ENCODE results near the gene SLC5A8. TPM values are rescaled to one million over a fixed set of nuclear protein-coding genes. Genes with fewer than 3 reads are reported as not detected.

SLC5A8 gene
- total and polyA plus RNA-seq, 4 donors, result not detected

DNA sequence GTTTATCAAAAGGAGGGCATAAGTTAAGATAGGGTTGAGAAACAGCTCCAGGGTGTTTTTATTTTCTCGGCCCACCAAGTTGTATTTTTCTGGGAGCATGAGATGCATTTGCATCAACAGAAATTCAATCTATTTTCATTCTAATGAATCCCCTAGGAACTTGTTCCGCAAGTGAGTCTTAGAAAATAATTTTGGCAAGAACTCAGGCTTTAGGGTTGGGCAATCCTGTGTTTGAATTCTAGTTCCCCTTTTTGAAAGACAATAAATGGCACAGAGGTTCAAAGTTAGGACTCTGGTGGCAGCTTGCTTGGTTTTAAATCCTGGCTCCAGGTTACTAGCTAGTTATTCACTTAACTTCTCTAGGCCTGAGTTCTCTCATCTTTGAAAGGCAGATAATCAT is 23.7 kb downstream of the SLC5A8 start (continued):
- no peak for TF ChIP-seq GABPA (IDR thresholded peaks at IDR 0.05 in 1 of 2, conservative IDR thresholded peaks at IDR 0.05 in 1 of 2)
- no peak for TF ChIP-seq TAF1 (conservative IDR thresholded peaks at IDR 0.05)

DNA sequence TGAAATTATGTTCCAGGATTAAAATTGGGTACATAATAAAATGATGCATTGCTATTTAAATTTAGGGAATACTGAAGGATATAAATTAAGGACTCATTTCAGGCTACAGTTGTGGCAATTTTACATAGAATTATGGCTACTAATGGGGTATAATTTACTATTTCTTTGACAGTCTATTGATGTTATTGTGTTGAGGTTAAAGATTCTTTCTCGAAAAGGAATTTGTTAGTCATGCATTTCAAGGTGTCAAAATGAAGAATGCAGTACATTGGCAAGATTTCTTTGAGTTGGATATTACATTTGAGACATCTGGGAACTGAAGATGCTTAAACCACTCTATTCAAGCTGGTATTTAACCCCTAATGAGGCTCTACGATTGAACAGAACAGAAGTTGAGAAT is 28.3 kb downstream of the SLC5A8 start:
- H3K9me3 ChIP-seq (ENCODE audit: control insufficient read depth in 4 of 4, low read length in 3 of 4), result no peaks in the 10 kb centered on the region
- no peaks in the 10 kb centered on the region for H3K4me1 ChIP-seq (ENCODE audit: control insufficient read depth in 4 of 4, insufficient read depth in 4 of 4, low read length in 3 of 4)
- H3K36me3 ChIP-seq (ENCODE audit: control insufficient read depth in 4 of 4, insufficient read depth in 3 of 4, low read depth in 1 of 4, low read length in 3 of 4), result no peaks in the 10 kb centered on the region
- no peak for DNase-seq (ENCODE audit: low spot score)
- H3K4me3 ChIP-seq (ENCODE audit: low read depth in 1 of 3, low read length in 3 of 3), result no peak overlapping the region
- no peak overlapping the region for H3K27ac ChIP-seq (ENCODE audit: low read depth in 1 of 2, low read length in 2 of 2)
- H3K9ac ChIP-seq (ENCODE audit: low read depth in 1 of 2, low read length in 2 of 2), result no peak overlapping the region
- H3K27me3 ChIP-seq (ENCODE audit: control insufficient read depth in 4 of 4, insufficient read depth in 4 of 4, low read length in 3 of 4), result no peaks in the 10 kb centered on the region
- WGBS, result 66% methylated on average over 2 of the region's 2 CpGs
- no peak for TF ChIP-seq SP1 (IDR thresholded peaks at IDR 0.05)
- no peak for TF ChIP-seq RXRA (IDR thresholded peaks at IDR 0.05)
- no peak for TF ChIP-seq RAD21 (IDR thresholded peaks at IDR 0.05)
- TF ChIP-seq JUND (IDR thresholded peaks at IDR 0.05), result no peak
- TF ChIP-seq, protein P1, sequence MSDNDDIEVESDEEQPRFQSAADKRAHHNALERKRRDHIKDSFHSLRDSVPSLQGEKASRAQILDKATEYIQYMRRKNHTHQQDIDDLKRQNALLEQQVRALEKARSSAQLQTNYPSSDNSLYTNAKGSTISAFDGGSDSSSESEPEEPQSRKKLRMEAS (IDR thresholded peaks at IDR 0.05), result no peak
- TF ChIP-seq HNF4G (IDR thresholded peaks at IDR 0.05), result no peak
- TF ChIP-seq, protein P2, sequence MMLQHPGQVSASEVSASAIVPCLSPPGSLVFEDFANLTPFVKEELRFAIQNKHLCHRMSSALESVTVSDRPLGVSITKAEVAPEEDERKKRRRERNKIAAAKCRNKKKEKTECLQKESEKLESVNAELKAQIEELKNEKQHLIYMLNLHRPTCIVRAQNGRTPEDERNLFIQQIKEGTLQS (IDR thresholded peaks at IDR 0.05), result no peak
- TF ChIP-seq FOXA1 (IDR thresholded peaks at IDR 0.05), result no peak
- TF ChIP-seq, protein P3, sequence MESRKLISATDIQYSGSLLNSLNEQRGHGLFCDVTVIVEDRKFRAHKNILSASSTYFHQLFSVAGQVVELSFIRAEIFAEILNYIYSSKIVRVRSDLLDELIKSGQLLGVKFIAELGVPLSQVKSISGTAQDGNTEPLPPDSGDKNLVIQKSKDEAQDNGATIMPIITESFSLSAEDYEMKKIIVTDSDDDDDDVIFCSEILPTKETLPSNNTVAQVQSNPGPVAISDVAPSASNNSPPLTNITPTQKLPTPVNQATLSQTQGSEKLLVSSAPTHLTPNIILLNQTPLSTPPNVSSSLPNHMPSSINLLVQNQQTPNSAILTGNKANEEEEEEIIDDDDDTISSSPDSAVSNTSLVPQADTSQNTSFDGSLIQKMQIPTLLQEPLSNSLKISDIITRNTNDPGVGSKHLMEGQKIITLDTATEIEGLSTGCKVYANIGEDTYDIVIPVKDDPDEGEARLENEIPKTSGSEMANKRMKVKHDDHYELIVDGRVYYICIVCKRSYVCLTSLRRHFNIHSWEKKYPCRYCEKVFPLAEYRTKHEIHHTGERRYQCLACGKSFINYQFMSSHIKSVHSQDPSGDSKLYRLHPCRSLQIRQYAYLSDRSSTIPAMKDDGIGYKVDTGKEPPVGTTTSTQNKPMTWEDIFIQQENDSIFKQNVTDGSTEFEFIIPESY (IDR thresholded peaks at IDR 0.05), result no peak
- TF ChIP-seq, protein P4, sequence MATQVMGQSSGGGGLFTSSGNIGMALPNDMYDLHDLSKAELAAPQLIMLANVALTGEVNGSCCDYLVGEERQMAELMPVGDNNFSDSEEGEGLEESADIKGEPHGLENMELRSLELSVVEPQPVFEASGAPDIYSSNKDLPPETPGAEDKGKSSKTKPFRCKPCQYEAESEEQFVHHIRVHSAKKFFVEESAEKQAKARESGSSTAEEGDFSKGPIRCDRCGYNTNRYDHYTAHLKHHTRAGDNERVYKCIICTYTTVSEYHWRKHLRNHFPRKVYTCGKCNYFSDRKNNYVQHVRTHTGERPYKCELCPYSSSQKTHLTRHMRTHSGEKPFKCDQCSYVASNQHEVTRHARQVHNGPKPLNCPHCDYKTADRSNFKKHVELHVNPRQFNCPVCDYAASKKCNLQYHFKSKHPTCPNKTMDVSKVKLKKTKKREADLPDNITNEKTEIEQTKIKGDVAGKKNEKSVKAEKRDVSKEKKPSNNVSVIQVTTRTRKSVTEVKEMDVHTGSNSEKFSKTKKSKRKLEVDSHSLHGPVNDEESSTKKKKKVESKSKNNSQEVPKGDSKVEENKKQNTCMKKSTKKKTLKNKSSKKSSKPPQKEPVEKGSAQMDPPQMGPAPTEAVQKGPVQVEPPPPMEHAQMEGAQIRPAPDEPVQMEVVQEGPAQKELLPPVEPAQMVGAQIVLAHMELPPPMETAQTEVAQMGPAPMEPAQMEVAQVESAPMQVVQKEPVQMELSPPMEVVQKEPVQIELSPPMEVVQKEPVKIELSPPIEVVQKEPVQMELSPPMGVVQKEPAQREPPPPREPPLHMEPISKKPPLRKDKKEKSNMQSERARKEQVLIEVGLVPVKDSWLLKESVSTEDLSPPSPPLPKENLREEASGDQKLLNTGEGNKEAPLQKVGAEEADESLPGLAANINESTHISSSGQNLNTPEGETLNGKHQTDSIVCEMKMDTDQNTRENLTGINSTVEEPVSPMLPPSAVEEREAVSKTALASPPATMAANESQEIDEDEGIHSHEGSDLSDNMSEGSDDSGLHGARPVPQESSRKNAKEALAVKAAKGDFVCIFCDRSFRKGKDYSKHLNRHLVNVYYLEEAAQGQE (IDR thresholded peaks at IDR 0.05), result no peak
- TF ChIP-seq YY1 (IDR thresholded peaks at IDR 0.05), result no peak
- TF ChIP-seq, protein P5, sequence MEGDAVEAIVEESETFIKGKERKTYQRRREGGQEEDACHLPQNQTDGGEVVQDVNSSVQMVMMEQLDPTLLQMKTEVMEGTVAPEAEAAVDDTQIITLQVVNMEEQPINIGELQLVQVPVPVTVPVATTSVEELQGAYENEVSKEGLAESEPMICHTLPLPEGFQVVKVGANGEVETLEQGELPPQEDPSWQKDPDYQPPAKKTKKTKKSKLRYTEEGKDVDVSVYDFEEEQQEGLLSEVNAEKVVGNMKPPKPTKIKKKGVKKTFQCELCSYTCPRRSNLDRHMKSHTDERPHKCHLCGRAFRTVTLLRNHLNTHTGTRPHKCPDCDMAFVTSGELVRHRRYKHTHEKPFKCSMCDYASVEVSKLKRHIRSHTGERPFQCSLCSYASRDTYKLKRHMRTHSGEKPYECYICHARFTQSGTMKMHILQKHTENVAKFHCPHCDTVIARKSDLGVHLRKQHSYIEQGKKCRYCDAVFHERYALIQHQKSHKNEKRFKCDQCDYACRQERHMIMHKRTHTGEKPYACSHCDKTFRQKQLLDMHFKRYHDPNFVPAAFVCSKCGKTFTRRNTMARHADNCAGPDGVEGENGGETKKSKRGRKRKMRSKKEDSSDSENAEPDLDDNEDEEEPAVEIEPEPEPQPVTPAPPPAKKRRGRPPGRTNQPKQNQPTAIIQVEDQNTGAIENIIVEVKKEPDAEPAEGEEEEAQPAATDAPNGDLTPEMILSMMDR (IDR thresholded peaks at IDR 0.05; ENCODE audit: low read depth, low read length, missing input control), result no peak
- TF ChIP-seq FOXA2 (IDR thresholded peaks at IDR 0.05), result no peak
- TF ChIP-seq EGR1 (IDR thresholded peaks at IDR 0.05; ENCODE audit: low read depth in 2 of 2), result no peak
- no peak for TF ChIP-seq GABPA (IDR thresholded peaks at IDR 0.05 in 1 of 2, conservative IDR thresholded peaks at IDR 0.05 in 1 of 2)
- no peak for TF ChIP-seq NR2F2 (IDR thresholded peaks at IDR 0.05)
